ENCODE data around the gene GAD2.
"Not testable (repeated sequence)": the region's sequence is repeated elsewhere in the genome, so short reads cannot be mapped to it uniquely, and the experiment has no call there.

Gene GAD2

DNA sequence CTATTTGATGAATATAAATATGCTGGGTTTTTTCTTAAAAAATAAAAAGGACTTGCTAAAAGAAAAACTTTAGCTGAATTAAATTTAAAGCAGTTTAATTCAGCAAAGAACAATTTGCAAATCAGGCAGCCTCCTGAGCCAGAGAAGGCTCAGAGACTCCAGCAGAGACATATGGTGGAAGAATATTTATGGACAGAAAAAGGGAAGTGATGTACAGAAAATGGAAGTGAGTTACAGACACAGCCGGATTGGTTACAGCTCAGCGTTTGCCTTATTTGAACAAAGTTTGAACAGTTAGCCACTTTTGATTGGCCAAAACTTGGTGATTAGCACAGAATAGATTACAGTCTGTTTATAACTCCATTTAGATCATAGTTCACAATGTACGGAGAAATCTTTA is 110.3 kb downstream of the GAD2 start:
- no peak for DNase-seq

- no peak for DNase-seq
Measured at GRCh38 chr10:26327811-26328210, 111.2 kb downstream of the GAD2 start.

DNA sequence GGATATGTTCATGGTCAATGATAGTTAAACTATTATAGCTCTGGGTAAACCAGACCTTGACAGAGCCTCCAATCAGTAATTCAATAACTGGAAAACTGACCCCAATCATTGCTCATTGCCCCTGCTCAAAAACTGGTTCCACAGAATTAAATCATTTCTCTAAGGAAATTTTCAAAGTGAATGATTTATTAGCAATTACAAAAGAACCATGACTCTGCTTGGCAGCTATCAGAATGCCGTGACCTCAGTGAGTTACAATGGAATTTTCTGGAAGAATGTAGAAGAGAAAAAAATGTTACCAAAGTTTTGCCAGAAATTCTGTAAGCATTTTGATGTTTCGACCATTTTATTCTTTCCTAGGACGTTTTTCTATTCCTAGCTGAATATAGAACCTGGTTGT is 114.8 kb downstream of the GAD2 start:
- DNase-seq: no peak

DNA sequence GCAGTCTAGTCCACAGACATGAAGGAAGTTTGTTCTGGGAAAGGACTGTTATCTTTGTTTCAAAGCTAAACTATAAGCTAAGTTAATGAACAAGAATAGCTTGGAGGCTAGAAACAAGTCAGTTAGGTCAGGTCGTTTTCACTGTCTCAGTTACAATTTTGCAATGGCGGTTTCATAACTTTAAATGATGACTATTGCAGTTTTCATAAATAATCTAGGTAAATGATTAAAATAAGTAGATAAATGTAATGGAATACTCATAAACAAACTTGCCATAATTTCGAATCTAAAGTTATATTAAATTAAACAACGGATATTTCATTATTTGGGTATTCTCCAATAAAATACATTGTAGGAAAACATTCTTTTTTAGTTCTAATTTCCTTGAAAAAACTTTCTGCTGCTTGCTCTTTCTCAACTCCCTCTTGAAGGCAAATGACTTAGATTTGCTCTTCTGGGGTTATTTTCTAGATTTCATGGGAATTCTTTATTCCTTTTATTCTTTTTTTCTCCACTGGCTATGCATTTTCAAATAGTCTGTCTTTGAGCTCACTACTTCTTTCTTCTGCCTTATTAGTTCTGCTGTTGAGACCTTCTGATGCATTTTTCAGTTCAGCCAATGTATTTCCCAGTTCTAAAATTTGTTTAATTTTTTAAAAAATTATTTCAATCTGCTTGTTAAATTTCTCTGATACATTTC is 117.8 kb downstream of the GAD2 start:
- no peak for DNase-seq

GRCh38 chr10:26334932-26335573 is 118.5 kb downstream of the GAD2 start:
- peak; percentile 49 for DNase-seq

DNA sequence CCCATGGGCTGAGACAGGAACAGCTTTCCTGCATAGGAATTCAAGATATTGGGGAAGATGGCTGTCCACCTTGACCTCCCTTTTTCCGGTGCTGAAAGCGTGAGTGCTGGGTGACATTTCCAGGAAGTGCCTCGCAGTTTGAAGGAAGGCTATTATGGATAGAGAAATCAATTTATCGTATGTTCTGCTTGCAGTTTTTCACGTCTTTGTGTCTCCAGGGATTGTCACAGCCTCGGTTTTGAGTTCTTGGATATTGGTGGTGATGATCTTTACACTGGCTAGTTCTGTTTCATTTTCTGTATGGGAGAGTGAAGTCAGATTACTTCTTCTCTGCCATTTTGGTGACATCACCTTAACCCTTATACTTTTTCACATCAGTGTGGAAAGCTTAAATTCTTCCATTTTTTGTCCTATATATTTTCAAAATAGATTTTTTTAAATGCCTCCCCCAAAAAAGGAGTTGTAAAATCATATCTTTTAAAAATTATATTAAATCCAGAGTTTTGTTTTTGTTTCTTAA is 119.1 kb downstream of the GAD2 start:
- DNase-seq: no peak

DNA sequence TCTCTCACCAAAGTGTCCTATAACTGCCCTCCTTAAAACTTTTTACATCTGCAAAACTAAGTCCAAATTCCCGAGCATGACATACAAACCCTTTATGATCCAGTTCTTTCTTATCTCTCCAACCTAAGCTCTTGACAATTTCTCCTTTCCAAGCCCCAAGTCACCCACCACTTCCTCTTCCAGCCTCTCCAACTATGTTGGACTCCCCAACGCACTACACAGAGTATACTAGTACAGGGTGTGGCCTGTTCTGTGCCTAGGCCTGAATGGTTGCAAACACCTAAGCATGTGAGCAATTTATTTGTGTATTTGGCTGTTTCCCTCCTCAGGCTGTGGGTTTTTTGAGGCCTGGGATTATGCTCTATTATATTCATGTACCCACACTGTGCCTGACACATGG is 120.4 kb downstream of the GAD2 start:
- DNase-seq: no peak

DNA sequence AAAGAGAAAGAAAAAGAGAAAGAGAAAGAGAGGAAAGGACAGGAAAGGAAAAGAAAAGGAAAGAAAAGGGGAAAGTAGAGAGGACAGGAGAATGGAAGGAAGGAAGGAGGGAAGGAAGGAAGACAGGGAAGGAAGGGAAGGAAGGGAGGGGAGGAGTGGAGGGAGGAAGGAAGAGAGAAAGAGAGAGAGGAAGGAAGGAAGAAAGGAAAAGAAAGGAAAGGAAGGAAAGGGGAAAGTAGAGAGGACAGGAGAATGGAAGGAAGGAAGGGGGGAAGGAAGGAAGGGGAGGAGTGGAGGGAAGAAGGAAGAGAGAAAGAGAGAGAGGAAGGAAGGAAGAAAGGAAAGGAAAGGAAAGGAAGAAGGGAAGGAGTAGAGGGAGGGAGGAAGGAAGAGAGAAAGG is 125.1 kb downstream of the GAD2 start:
- DNase-seq: no peak

GRCh38 chr10:26348821-26349417 is 132.3 kb downstream of the GAD2 start:
- DNase-seq: not testable (repeated sequence)
